HepG2 (cell line): Measurements from ENCODE around the gene ECT2. TPM values are rescaled to one million over a fixed set of nuclear protein-coding genes. Genes with fewer than 3 reads are reported as not detected.

Source experiments
- ARNT2 ChIP-seq: sonication (generic); formaldehyde crosslinking; IDR thresholded peaks from 2 replicates; pipeline ENCODE4 v1.8.0; 2022; ENCODE audit warnings: mild to moderate bottlenecking, low read depth, missing genetic modification reagents, moderate library complexity
- DRAP1 ChIP-seq: IDR thresholded peaks from 2 replicates; pipeline ENCODE4 v1.6.1; 2016; ENCODE audit warnings: missing genetic modification reagents, missing compliant biosample characterization
- GPN1 ChIP-seq: sonication (generic); formaldehyde crosslinking; IDR thresholded peaks from 2 replicates; pipeline ENCODE4 v1.5.1; 2020; ENCODE audit warnings: missing genetic modification reagents, borderline replicate concordance
- IRF9 ChIP-seq: sonication (generic); formaldehyde crosslinking; IDR thresholded peaks from 2 replicates; pipeline ENCODE4 v1.8.0; 2022; ENCODE audit warnings: missing genetic modification reagents, mild to moderate bottlenecking, borderline replicate concordance
- KDM3A ChIP-seq: IDR thresholded peaks from 2 replicates; pipeline ENCODE4 v1.6.1; 2018; ENCODE audit warnings: low read depth, missing compliant biosample characterization
- MATR3 ChIP-seq: sonication (generic); formaldehyde crosslinking; IDR thresholded peaks from 2 replicates; pipeline ENCODE4 v1.4.0; 2020; ENCODE audit warnings: missing genetic modification reagents
- NR2C2 ChIP-seq: sonication (generic); formaldehyde crosslinking; IDR thresholded peaks from 2 replicates; pipeline ENCODE4 v1.4.0; 2020; ENCODE audit warnings: missing genetic modification reagents, mild to moderate bottlenecking, moderate library complexity, borderline replicate concordance
- NR2F6 ChIP-seq, 2 experiments: IDR thresholded peaks; 2 replicates each; pipeline ENCODE4 v1.6.1; 2016; ENCODE audit warnings: antibody characterized with exemption in 1 of 2, mild to moderate bottlenecking in 1 of 2
- PRDM10 ChIP-seq: sonication (generic); formaldehyde crosslinking; IDR thresholded peaks from 2 replicates; pipeline ENCODE4 v1.4.0; 2020; ENCODE audit warnings: low read depth, missing genetic modification reagents
- RBFOX2 ChIP-seq: fragments of 200-400 bp; formaldehyde crosslinking; IDR thresholded peaks from 2 replicates; pipeline ENCODE4 v1.6.1; 2017; ENCODE audit warnings: low read depth, mild to moderate bottlenecking, low read length
- SNAI1 ChIP-seq: sonication (generic); formaldehyde crosslinking; IDR thresholded peaks from 2 replicates; pipeline ENCODE4 v1.5.0; 2020; ENCODE audit warnings: mild to moderate bottlenecking, missing genetic modification reagents, borderline replicate concordance
- SP2 ChIP-seq: sonication (generic); formaldehyde crosslinking; IDR thresholded peaks from 2 replicates; pipeline ENCODE4 v1.5.1; 2020; ENCODE audit warnings: mild to moderate bottlenecking, missing genetic modification reagents
- TEAD3 ChIP-seq: optimal IDR thresholded peaks from 2 replicates; pipeline ENCODE3; 2016; ENCODE audit warnings: borderline replicate concordance
- TOPORS ChIP-seq: sonication (generic); formaldehyde crosslinking; IDR thresholded peaks from 2 replicates; pipeline ENCODE4 v1.8.0; 2023; ENCODE audit warnings: mild to moderate bottlenecking, missing genetic modification reagents
- TRIM24 ChIP-seq: sonication (generic); formaldehyde crosslinking; IDR thresholded peaks from 2 replicates; pipeline ENCODE4 v1.8.0; 2022; ENCODE audit warnings: mild to moderate bottlenecking, missing genetic modification reagents
- ZFAT ChIP-seq: sonication (generic); formaldehyde crosslinking; conservative IDR thresholded peaks from 2 replicates; pipeline ENCODE4 v1.8.1; 2023; ENCODE audit warnings: missing genetic modification reagents, inconsistent platforms
- ZNF124 ChIP-seq: sonication (generic); formaldehyde crosslinking; IDR thresholded peaks from 2 replicates; pipeline ENCODE4 v1.4.0; 2020; ENCODE audit warnings: missing genetic modification reagents
- ZNF143 ChIP-seq: sonication (generic); formaldehyde crosslinking; IDR thresholded peaks from 2 replicates; pipeline ENCODE4 v1.4.0; 2020; ENCODE audit warnings: missing genetic modification reagents
- ZNF878 ChIP-seq: sonication (generic); formaldehyde crosslinking; IDR thresholded peaks from 2 replicates; pipeline ENCODE4 v1.8.1; 2023; ENCODE audit warnings: mild to moderate bottlenecking, missing genetic modification reagents, moderate library complexity
- polyA plus RNA-seq, 8 experiments: library from polyadenylated mRNA; depleted of rRNA in 3 of 8; stranded (reverse) in 7 of 8; unstranded in 1 of 8; fragments of >200 nt; fragmentation: Illumina TruSeq in 4 of 8; extraction: Trizol in 4 of 8; gene quantifications; 2 replicates each; pipeline versions ENCODE4 v1.2.1 to v1.2.3, GENCODE V29; 2011 to 2016; ENCODE audit warnings: low read depth in 4 of 8, missing spikeins in 1 of 8, mixed read lengths in 1 of 8; ENCODE audit not compliant: insufficient read depth in 1 of 8
- total RNA-seq, 5 experiments: library from RNA; depleted of rRNA; stranded (reverse); fragments of >200 nt; fragmentation: Illumina TruSeq; extraction: Trizol; gene quantifications; 2 replicates each; pipeline ENCODE4 v1.2.3, GENCODE V29; 2016; ENCODE audit warnings: low read depth in 1 of 5

ECT2 gene
- total and polyA plus RNA-seq, 2 of the 13 experiments (the other 11 are each of a cell fraction or from before 2014, with no cell fraction given): 21.6 to 52.0 TPM

GRCh38 chr3:172710664-172711453, 39.7 kb upstream of the ECT2 start, which contains the start of gene NCEH1 (continued):
- TF ChIP-seq PRDM10 (CRISPR knock-in tag) (peak; percentile 90), ZNF143 (peak; percentile 22; the same call in 1 of the 2 replicates), NR2C2 (CRISPR knock-in tag) (peak; percentile 38; the same call in 1 of the 2 replicates), DRAP1 (CRISPR knock-in tag) (peak; percentile 99), NR2F6 (IDR thresholded peaks at IDR 0.05) (no peak), NR2F6 (CRISPR knock-in tag; IDR thresholded peaks at IDR 0.05) (no peak; the same call in 1 of the 2 replicates), GPN1 (CRISPR knock-in tag) (no peak), ARNT2 (CRISPR knock-in tag) (no peak; the same call in 1 of the 2 replicates), TOPORS (CRISPR knock-in tag) (peak; percentile 28; the same call in 1 of the 2 replicates), IRF9 (0 out of 2 replicates have a peak, but pooled peaks have one; percentile 51), ZNF878 (CRISPR knock-in tag) (no peak; the same call in 1 of the 2 replicates), RBFOX2 (peak; percentile 85), TRIM24 (CRISPR knock-in tag) (no peak), ZNF124 (CRISPR knock-in tag) (0 out of 2 replicates have a peak, but pooled peaks have one; percentile 18), KDM3A (CRISPR knock-in tag) (peak; percentile 82), TEAD3 (peak; percentile 55), MATR3 (no peak), ZFAT (CRISPR knock-in tag) (no peak), SNAI1 (CRISPR knock-in tag) (peak; percentile 84; the same call in 1 of the 2 replicates), SP2 (peak; percentile 50; the same call in 1 of the 2 replicates)
- TF ChIP-seq, all 625 proteins: peak for 264
